H1 (cell line): Measurements from ENCODE around the gene PTHLH.

Experiments
- CBX8 ChIP-seq: fragments of 300-800, 300-1000 bp; sonication (generic); IDR thresholded peaks from 2 replicates; pipeline ENCODE4 v1.7.1; 2016; ENCODE audit warnings: low read depth, low read length, borderline replicate concordance
- EP300 ChIP-seq, 2 experiments: IDR thresholded peaks; 1 replicate in 1 of 2; 2 replicates in 1 of 2; pipeline ENCODE4 v1.6.1; 2011 to 2012; ENCODE audit warnings: low read depth in 2 of 2, low read length in 2 of 2, mild to moderate bottlenecking in 2 of 2, borderline replicate concordance in 1 of 2, inconsistent platforms in 1 of 2, moderate library complexity in 1 of 2
- JUND ChIP-seq: IDR thresholded peaks from 2 replicates; pipeline ENCODE4 v1.6.1; 2011; ENCODE audit warnings: mild to moderate bottlenecking, improper control_type of control experiment, low read length
- KDM5A ChIP-seq: fragments of 200-600 bp; IDR thresholded peaks from 2 replicates; pipeline ENCODE4 v1.7.1; 2012; ENCODE audit warnings: mild to moderate bottlenecking, low read length, inconsistent platforms, mixed read lengths
- POLR2A ChIP-seq, 2 experiments: IDR thresholded peaks; 1 replicate in 1 of 2; 2 replicates in 1 of 2; pipeline ENCODE4 v1.6.1; 2011; ENCODE audit warnings: low read depth in 2 of 2, low read length in 2 of 2, mild to moderate bottlenecking in 2 of 2; ENCODE audit errors: control extremely low read depth in 1 of 2
- POLR2AphosphoS5 ChIP-seq: IDR thresholded peaks from 2 replicates; pipeline ENCODE4 v1.6.1; 2011; ENCODE audit warnings: low read depth, low read length
- RAD21 ChIP-seq, 2 experiments: IDR thresholded peaks in 1 of 2; conservative IDR thresholded peaks in 1 of 2; 2 replicates each; pipeline ENCODE4 v1.6.1; 2011; ENCODE audit warnings: low read depth in 2 of 2, low read length in 2 of 2, improper control_type of control experiment in 1 of 2, inconsistent platforms in 1 of 2, mild to moderate bottlenecking in 1 of 2, moderate library complexity in 1 of 2
- RFX5 ChIP-seq: IDR thresholded peaks from 2 replicates; pipeline ENCODE4 v1.6.1; 2011; ENCODE audit warnings: low read depth, low read length, improper control_type of control experiment, borderline replicate concordance
- SIN3A ChIP-seq, 2 experiments: IDR thresholded peaks in 1 of 2; conservative IDR thresholded peaks in 1 of 2; 2 replicates each; pipeline ENCODE4 v1.6.1; 2011 to 2012; ENCODE audit warnings: low read length in 2 of 2, improper control_type of control experiment in 1 of 2, low read depth in 1 of 2, mild to moderate bottlenecking in 1 of 2
- SUZ12 ChIP-seq: fragments of 200-600 bp; sonication (generic); IDR thresholded peaks from 2 replicates; pipeline ENCODE4 v1.6.1; 2012; ENCODE audit warnings: mild to moderate bottlenecking, inconsistent platforms, low read length, moderate library complexity, mixed read lengths
- TF ChIP-seq, protein P1 (sequence below), 3 experiments: IDR thresholded peaks; 1 replicate in 2 of 3; 2 replicates in 1 of 3; pipeline versions ENCODE4 v1.5.1 to v1.6.1; 2011; ENCODE audit warnings: low read length in 3 of 3, mild to moderate bottlenecking in 3 of 3, inconsistent platforms in 2 of 3, low read depth in 1 of 3, moderate library complexity in 1 of 3; ENCODE audit not compliant: insufficient read depth in 1 of 3; ENCODE audit errors: control extremely low read depth in 1 of 3
- TF ChIP-seq, protein P2 (sequence below): IDR thresholded peaks from 2 replicates; pipeline ENCODE4 v1.6.1; 2012; ENCODE audit warnings: inconsistent platforms
- TF ChIP-seq, protein P3 (sequence below): IDR thresholded peaks from 2 replicates; pipeline ENCODE4 v1.6.1; 2011; ENCODE audit warnings: low read length, improper control_type of control experiment

DNA sequence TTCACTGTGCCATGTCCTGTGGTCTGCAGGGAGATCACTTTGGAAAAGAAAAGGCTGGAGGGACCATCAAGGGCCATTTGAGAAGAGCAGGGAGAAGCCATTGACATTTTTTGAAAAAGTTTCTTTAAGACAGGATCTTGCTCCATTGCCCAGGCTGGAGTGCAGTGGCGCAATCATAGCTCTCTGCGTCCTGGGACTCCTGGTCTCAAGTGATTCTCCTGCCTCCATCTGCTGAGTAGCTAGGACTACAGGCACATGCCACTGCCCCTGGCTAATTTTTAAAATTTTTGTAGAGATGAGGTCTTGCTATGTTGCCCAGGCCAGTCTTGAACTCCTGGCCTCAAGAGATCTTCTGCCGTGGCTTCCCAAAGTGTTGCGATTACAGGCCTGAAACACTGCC lies 32.3 kb downstream of the PTHLH start:
- no peak; a peak in 1 of 4 replicates for TF ChIP-seq RAD21 (IDR thresholded peaks at IDR 0.05 in 1 of 2, conservative IDR thresholded peaks at IDR 0.05 in 1 of 2; ENCODE audit: low read depth in 2 of 2, low read length in 2 of 2)
- TF ChIP-seq KDM5A, result no peak
- no peak for TF ChIP-seq POLR2A (IDR thresholded peaks at IDR 0.05; ENCODE audit: control extremely low read depth in 1 of 2, low read depth in 2 of 2, low read length in 2 of 2)
- TF ChIP-seq RFX5, result no peak
- TF ChIP-seq, protein P1, sequence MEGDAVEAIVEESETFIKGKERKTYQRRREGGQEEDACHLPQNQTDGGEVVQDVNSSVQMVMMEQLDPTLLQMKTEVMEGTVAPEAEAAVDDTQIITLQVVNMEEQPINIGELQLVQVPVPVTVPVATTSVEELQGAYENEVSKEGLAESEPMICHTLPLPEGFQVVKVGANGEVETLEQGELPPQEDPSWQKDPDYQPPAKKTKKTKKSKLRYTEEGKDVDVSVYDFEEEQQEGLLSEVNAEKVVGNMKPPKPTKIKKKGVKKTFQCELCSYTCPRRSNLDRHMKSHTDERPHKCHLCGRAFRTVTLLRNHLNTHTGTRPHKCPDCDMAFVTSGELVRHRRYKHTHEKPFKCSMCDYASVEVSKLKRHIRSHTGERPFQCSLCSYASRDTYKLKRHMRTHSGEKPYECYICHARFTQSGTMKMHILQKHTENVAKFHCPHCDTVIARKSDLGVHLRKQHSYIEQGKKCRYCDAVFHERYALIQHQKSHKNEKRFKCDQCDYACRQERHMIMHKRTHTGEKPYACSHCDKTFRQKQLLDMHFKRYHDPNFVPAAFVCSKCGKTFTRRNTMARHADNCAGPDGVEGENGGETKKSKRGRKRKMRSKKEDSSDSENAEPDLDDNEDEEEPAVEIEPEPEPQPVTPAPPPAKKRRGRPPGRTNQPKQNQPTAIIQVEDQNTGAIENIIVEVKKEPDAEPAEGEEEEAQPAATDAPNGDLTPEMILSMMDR (IDR thresholded peaks at IDR 0.05; ENCODE audit: control extremely low read depth in 1 of 3, insufficient read depth in 1 of 3, low read depth in 1 of 3, low read length in 3 of 3), result no peak
- no peak for TF ChIP-seq POLR2AphosphoS5
- TF ChIP-seq EP300 (IDR thresholded peaks at IDR 0.05; ENCODE audit: borderline replicate concordance in 1 of 2, low read depth in 2 of 2, low read length in 2 of 2), result no peak
- TF ChIP-seq, protein P2, sequence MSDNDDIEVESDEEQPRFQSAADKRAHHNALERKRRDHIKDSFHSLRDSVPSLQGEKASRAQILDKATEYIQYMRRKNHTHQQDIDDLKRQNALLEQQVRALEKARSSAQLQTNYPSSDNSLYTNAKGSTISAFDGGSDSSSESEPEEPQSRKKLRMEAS, result no peak
- TF ChIP-seq JUND, result no peak
- TF ChIP-seq, protein P3, sequence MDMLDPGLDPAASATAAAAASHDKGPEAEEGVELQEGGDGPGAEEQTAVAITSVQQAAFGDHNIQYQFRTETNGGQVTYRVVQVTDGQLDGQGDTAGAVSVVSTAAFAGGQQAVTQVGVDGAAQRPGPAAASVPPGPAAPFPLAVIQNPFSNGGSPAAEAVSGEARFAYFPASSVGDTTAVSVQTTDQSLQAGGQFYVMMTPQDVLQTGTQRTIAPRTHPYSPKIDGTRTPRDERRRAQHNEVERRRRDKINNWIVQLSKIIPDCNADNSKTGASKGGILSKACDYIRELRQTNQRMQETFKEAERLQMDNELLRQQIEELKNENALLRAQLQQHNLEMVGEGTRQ, result no peak
- TF ChIP-seq CBX8, result no peak
- TF ChIP-seq SIN3A (conservative IDR thresholded peaks at IDR 0.05 in 1 of 2, IDR thresholded peaks at IDR 0.05 in 1 of 2; ENCODE audit: low read depth in 1 of 2, low read length in 2 of 2), result no peak
- TF ChIP-seq SUZ12, result no peak
